HG03159 (cell line): Measurements from ENCODE around the gene DDX24.
A peak's percentile ranks its signal among the peaks of the same experiment; 100 is the strongest.
"Not testable (repeated sequence)": the region's sequence is repeated elsewhere in the genome, so short reads cannot be mapped to it uniquely, and the experiment has no call there.

Experiments used
- ATAC-seq: cut with Tn5 transposase; IDR thresholded peaks from one replicate; pipeline ENCODE4 v1.9.1; 2021; ENCODE audit warnings: mild to moderate bottlenecking, moderate library complexity; ENCODE audit not compliant: unreplicated experiment

Gene DDX24

GRCh38 chr14:94087891-94088290 is 6.9 kb upstream of the DDX24 start:
- no peak for ATAC-seq

GRCh38 chr14:94081386-94081820 is 401 bp upstream of the DDX24 start:
- peak; percentile 31 for ATAC-seq

GRCh38 chr14:94079891-94080620 is 946 bp downstream of the DDX24 start:
- no peak for ATAC-seq

GRCh38 chr14:94077823-94078222 is 3.2 kb downstream of the DDX24 start:
- no peak for ATAC-seq

GRCh38 chr14:94077111-94077821 is 3.7 kb downstream of the DDX24 start:
- no peak for ATAC-seq

GRCh38 chr14:94075008-94075407 is 6.0 kb downstream of the DDX24 start:
- ATAC-seq: no peak

- no peak for ATAC-seq
Measured at GRCh38 chr14:94074534-94074933, 6.5 kb downstream of the DDX24 start.

- not testable (repeated sequence) for ATAC-seq
Measured at GRCh38 chr14:94072076-94072475, 8.9 kb downstream of the DDX24 start.

- ATAC-seq: no peak
Measured at GRCh38 chr14:94066089-94066676, 14.8 kb downstream of the DDX24 start.

GRCh38 chr14:94062344-94062940 is 18.6 kb downstream of the DDX24 start:
- ATAC-seq: no peak

- ATAC-seq: no peak
Measured at GRCh38 chr14:94059998-94060397, 21.0 kb downstream of the DDX24 start.

- no peak for ATAC-seq
Measured at GRCh38 chr14:94058674-94059138, 22.3 kb downstream of the DDX24 start.

GRCh38 chr14:94058128-94058673 is 22.8 kb downstream of the DDX24 start:
- no peak for ATAC-seq

GRCh38 chr14:94056579-94057308 is 24.3 kb downstream of the DDX24 start:
- ATAC-seq: peak; percentile 72

GRCh38 chr14:94054936-94055335 is 26.1 kb downstream of the DDX24 start:
- no peak for ATAC-seq

- ATAC-seq: no peak
Measured at GRCh38 chr14:94054401-94054800, 26.6 kb downstream of the DDX24 start.

- ATAC-seq: no peak
Measured at GRCh38 chr14:94052662-94053061, 28.3 kb downstream of the DDX24 start.

GRCh38 chr14:94052199-94052598 is 28.8 kb downstream of the DDX24 start:
- no peak for ATAC-seq

GRCh38 chr14:94051779-94052178 is 29.2 kb downstream of the DDX24 start:
- no peak for ATAC-seq

- no peak for ATAC-seq
Measured at GRCh38 chr14:94051115-94051514, 29.9 kb downstream of the DDX24 start.
